IPS-NIHi11 (cell line): Measurements from ENCODE around the gene TIGD4.
A peak's percentile ranks its signal among the peaks of the same experiment; 100 is the strongest.
"Not testable (repeated sequence)": the region's sequence is repeated elsewhere in the genome, so short reads cannot be mapped to it uniquely, and the experiment has no call there.

Source experiments
- DNase-seq: peaks from one replicate; pipeline ENCODE4 v3.0.0; 2012; ENCODE audit warnings: mixed read lengths, low spot score

TIGD4 gene

DNA sequence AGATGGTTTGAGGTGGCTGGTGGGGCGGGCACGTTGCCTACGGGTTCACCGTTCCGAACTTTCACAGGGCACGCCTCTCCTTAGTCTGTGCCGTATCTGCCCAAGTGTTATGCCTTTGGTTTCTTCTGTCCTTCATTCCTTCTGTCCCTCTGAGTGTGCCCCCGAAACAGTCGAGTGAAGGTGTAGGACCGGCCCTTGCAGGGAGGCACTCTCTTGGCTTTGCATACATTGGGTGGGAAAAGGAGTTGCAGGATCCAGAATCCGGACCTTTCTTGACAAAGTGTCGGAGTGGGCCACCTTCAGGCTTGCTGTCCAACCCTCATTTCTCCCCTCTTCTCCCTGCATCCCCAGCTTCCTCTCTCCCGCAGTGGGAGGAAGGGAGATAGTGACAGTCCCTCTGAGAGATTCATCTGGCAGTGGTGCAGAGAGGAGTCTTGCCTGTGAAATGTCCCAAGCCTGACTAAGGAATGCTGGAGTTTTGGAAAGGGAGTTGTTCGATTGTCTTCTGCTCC is 793 bp upstream of the TIGD4 start:
- DNase-seq: peak; percentile 12

DNA sequence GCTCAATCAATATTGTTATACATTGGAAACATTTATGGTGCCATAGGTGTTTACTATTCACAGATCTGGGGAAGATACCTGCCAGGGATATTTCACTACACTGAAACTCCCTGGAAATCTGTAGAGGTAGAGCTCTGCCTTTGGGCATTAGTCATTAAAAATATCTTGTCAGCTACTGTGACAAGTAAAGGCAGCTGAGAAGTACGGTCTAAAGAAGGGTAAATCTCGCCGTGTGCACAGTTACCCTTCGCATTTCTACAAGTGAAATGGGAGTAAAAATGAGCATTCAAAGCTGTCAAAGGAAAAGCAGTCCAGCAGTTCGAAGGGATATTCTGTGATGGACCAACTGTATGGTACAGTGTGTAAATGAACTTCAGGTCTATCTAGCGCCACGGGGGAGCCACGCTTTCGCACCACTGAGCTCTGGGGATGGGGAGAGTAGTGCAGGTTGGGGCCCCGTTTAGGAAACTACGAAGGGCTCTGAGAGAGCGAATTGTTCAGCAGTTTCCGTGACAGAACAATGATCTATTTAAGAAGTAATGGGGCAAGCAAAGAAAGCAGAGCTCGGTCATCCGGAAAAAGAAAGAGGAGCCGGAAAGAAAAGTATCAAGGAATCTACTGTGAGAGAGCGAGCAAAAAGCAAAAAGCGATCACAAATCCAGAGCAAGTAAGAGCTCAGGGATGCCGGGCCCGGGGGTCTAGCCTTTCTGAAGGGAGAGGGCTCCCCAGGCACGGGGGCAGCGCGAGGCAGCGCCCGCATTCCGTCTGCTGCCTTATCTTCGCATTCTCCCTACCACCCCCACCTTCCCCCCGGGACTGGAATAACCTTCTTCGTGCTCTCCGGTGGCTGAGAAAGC is 646 bp downstream of the TIGD4 start:
- DNase-seq: peak; percentile 14

DNA sequence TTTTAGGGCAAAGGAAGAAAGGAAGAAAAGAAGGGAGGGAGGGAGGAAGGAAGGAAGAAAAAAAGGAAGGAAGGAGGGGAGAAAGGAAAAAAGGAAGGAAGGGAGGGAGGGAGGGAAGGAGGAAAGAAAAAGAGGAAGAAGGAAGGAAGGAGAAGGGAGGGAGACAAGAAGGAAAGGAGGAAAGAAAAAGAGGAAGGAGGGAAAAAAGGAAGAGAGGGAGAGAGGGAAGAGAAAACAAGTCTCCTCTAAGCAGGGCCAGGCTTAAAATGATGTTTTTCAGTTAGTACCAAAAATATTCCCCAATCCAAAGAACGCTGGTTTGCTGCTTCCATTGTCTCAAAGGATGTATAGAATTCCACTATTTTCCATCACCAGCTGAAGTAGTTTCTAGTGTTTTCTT is 2.0 kb downstream of the TIGD4 start:
- DNase-seq: no peak

DNA sequence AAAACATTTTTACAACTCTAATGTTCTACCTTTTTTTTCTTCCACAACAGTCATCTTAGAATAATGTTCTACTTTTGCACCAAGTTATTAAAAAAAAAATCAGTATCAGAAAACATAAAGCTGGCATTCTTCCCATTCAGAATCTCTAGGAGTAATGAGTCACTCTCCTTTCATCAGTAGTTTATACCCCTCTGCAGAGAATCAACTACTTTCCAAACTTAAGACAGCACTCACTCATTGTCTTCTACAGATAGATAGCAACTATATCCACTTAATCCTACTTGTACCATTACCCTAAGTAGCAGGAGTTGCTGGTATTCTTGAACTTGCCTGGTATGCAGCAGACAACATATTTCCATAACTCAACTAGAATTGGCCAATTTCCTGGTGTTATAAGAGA is 3.2 kb downstream of the TIGD4 start:
- no peak for DNase-seq

DNA sequence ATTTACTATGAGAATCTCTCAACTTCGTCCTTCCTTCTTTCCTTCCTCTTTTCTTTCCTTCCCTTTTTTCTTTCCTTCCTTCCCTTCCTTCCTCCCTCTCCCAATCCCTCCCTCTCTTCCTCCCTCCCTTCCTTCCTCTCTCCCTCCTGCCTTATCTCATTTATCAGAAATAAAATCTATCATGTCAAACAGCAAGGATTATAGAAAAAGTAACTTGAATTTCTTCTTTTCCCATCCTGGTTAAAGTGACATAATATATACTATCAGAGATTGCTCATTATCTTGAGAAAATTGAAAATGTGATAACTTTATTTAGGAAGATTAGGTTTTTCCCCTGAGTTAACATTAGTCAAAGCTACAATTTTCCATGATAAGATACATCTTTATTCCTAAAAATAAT is 5.6 kb downstream of the TIGD4 start:
- no peak for DNase-seq

DNA sequence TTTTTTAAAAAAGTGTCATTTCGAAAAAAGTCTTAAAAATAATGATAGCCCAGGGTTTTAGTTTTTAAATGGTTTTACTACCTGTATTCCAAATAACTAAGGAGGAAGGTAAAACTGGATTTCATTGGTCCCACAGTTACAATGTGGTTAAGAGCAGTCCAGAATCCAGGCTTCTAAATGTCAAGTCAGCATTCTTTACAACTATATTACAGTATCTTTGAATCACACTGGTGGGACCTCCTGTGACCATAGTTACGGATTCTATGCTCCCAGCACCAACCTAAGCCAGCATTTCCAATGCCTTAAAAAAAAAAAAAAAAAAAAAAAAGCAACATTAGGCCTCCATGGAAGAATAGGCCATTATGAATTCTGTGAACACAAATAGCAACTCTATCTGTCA is 6.2 kb downstream of the TIGD4 start:
- DNase-seq: no peak

DNA sequence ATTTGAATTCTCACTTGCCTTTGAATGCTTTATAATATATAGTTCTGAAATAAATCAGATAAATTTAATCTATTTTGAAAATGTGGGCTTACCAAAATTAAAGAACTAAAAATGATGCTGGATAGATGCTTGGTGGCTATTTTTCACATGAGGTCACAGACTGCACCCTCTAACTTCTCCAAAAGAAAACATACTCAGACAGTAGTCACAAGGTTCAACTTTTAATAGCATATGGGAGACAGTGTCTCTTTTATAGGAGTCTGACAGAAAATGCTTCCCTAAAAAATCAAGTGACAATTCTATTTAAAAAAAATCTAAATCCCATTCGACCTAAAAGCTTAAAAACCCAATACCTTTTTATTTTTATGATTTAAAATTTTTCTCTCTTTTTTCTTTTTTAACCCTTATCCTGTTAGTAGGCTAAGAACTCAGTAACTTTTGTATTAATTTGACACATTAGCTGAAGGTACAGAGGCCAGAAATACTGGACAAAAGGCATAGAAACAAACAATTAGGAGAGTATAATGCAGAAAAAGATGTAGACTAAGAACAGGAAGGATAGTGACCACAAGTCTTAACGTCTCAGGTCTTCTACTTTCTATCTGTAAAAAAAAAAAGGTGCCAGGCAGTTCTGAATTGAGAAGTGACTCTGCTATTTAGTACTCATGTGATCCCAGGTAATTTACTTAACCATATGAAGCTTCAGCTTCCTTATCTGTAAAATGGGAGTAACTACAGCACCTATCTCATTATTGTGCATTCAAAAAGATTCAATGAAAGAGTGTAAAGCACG is 7.6 kb downstream of the TIGD4 start:
- no peak for DNase-seq

DNA sequence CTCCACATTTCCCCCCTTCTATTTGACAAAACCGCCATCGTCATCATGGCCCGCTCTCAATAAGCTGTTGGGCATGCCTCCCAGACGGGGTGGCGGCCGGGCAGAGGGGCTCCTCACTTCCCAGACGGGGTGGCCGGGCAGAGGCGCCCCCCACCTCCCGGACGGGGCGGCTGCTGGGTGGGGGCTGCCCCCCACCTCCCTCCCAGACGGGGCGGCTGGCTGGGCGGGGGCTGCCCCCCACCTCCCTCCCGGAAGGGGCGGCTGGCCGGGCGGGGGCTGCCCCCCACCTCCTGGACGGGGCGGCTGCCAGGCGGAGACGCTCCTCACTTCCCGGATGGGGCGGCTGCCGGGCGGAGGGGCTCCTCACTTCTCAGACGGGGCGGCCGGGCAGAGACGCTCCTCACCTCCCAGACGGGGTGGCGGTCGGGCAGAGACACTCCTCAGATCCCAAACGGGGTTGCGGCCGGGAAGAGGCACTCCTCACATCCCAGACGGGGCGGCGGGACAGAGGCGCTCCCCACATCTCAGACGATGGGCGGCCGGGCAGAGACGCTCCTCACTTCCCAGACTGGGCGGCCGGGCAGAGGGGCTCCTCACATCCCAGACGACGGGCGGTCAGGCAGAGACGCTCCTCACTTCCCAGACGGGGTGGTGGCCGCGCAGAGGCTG is 14.3 kb downstream of the TIGD4 start:
- DNase-seq: not testable (repeated sequence)

DNA sequence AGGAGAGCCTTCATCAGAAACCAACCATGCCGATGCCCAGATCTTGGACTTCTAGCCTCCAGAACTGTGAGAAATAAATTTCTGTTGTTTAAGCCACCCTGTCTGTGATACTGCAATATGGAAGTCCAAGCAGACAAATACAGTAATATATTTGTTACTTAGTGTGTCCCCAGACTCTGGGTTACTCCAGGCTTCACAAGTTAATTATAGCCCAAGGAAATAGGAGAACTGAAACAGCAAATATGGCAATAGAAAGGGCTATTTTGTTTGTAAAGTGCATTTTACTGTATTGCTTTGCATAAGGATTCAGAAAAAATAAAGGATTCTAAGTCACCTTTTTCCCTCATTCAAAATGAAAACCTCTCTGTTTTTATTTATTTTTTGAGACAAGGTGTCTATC is 15.7 kb downstream of the TIGD4 start:
- DNase-seq: no peak

DNA sequence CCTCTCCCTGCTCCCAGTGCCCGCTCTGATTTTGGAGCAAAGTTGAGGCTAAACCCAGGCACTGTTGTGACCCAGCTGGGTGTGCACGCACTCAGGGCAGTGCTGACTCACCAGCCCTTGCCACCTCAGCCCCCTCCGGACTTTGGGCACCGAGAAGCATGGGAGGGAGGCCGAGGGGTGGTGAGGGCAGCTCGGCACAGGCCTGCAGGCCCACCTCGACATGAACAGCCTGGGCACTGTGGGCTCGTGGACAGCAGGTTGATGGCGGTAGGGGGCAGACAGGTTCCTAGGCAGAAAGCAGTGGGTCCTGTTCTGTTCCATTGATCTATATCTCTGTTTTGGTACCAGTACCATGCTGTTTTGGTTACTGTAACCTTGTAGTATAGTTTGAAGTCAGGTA is 30.9 kb downstream of the TIGD4 start:
- DNase-seq: no peak

DNA sequence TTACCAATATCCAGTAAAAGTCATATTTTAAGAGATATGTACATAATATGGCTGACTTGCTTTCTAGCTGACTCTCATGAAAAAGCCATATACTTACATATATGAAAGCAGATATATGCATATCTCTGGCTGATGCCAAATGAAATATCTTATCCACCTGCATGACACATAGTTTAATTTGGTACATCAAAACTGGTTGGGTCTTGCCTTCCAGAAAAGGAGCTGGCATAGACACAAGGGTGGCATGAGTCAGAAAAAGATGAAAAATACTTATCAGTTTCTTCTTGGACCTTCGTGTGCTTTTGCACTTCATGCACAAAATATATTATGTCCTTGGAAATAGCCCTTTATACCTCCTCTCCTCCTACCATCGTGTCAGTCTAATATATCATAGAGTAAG is 32.1 kb downstream of the TIGD4 start:
- DNase-seq: no peak

DNA sequence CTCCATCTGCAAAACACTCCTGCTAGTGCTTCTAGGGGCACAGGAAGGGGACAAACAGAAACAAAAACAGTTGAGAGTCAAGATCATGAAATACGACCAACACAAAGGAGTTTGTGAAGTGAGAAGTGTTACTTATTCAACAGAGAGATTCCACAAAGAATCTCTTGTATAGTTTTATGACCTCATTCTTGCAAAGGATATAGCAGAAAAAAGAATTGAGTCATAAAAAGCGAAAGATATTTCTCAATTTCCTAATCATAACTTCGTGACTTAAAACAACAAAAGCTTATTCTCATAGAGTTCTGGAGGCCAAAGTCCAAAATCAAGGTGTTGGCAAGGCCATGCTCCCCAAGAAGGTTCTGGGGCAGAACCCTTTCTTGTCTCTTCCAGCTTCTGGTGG is 40.7 kb downstream of the TIGD4 start:
- no peak for DNase-seq

DNA sequence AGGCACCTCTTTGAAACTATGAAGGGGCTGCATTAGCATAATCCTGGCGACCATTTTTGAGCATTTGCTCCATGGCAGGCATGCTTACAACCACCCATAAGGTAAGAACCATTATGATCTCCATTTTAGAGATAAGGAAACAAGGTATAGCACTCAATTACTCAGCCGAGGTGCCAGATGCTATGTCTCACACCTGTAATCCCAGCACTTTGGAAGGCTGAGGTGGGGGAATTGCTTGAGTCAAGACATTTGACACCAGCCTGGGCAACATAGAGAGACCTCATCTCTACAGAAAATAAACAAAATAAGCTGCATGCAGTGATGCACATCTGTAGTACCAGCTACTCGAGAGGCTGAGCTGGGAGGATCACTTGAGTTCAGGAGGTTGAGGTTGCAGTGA is 43.6 kb downstream of the TIGD4 start:
- DNase-seq: no peak

DNA sequence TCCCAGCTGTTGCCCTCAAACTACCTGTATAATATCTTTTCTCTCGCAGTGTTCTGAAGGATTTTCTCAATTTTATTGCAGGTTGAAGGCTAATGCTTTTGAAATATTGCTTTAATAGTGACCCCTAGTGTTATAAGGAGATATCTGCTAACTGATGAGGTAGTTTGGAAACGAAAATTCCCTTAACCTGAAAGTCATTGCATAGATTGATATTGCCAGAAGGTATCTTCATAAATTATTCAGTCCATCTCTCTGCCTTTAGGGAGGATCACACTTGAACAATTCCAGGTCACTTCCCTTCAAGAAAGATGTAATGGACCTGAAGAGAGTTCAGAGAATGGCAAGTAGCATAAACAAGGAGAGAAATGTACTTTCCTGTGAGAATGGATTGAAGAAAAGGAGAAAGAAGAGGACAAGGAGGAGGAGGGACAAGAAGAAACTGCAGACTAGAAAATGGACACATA is 44.1 kb downstream of the TIGD4 start:
- peak; percentile 42 for DNase-seq

DNA sequence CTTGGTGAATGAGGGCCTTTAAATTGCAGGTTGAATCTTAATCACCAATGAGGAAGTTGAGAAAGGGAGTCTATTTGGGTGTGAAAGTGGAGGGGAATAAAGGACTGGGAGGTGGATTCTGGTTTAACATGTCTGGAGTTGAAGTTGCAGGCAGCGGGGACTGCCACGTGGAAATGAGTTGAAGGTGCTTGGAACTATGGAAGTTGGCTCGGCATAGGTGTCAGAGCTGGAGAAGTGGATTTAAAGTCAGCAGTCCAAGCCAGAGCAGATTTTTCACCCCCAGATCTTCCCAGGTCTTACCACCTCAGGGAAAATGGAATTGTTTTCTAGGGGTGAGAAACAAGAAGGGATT is 44.9 kb downstream of the TIGD4 start:
- DNase-seq: no peak

DNA sequence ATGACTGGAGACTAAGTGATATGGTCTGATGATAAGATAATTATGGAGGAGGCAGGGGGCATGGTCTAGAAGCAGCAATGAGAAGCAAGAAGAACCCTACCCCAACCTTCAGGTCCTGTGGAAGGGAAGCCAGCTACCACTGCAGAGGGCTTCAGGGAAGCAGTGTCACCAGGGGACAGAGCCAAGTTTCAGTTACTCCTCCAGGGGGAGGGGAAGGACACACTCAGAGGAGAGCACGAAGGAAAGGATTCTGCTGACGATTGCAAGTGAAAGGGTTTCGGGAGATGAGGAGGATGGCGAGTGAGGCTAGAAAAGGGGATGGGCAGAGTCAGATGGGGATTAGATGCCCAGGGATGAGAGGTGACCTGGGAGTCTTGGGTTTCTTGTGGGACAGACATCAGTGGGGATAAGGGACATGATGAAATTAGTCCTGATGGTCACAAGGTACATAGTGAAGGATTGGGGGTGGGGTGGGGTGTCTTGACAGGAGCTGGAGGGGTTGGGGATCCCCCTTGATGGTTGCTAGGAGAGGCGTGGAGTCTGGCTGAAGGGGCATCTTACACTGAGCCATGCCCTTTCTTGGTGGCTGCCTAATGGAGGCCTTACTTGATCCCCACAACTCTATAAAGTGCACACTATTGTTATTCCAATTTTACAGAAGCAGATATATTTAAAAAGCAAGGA is 45.4 kb downstream of the TIGD4 start:
- DNase-seq: no peak

DNA sequence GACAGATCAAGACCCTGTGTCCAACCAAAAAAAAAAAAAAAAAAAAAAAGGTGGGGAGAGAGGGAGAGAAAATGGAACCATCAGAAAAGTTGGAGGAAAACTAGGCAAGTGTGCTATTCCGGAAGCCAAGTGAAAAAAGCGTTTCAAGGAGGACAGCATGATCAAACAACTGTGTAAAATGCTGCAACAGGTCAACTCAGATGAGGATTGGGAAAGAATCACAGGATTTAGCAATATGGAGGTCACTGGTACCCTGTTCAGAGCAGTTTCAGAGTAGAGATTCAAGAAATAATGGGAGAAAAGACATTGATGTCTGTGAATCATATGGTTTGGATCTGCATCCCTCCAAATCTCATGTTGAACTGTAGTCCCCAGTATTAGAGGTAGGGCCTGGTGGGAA is 47.5 kb downstream of the TIGD4 start:
- no peak for DNase-seq

DNA sequence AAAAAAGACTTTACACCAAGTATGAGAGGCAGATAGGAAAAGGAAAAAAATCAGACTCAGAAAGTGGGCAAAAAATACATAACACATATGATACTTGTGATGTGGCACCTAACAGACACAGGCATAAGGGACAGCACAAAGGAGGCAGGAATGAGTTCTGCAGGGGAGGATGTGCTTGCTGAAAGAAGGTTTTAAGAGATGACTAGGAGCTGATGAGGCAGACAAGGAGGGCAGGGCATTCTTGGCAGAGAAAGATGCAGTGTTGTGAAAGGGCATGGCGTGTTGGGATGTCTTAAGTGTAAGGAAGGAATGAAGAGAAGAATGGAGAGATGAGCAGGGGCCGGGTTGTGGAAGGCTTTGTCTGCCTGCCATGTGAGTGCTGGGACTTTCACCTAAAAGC is 50.1 kb downstream of the TIGD4 start:
- no peak for DNase-seq

DNA sequence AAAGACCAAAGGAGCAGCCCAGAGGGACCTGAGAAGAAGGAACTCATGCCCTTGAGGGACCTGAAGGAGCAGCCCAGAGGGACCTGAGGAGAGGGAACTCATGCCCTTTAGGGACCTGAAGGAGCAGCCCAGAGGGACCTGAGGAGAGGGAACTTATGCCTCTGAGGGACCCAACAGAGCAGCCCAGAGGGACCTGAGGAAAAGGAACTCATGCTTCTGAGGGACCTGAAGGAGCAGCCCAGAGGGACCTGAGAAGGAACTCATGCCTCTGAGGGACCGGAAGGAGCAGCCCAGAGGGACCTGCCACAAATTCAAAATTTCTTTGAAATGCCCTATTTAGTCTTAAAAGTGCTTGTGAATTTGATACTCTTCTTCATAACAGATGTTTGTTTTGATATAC is 51.2 kb downstream of the TIGD4 start:
- no peak for DNase-seq

DNA sequence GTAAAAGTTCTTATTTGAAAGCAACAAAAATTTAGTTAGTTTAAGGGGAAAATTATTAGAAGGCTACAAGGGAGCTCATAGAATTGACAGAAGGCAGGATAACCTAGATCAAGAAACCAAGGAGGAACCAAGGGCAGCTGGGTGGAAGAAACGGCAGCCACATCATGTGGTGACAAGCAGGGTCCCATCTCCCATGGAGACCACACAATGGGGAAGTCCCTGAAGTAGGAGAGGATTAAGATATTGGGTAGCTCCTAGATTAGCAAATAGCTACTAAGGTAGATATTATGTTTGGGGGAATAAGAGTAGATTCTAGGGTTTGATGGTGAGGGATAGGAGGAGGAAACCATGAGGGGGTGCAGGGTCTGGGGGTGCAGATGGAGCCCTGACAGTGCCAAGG is 51.7 kb downstream of the TIGD4 start:
- no peak for DNase-seq

DNA sequence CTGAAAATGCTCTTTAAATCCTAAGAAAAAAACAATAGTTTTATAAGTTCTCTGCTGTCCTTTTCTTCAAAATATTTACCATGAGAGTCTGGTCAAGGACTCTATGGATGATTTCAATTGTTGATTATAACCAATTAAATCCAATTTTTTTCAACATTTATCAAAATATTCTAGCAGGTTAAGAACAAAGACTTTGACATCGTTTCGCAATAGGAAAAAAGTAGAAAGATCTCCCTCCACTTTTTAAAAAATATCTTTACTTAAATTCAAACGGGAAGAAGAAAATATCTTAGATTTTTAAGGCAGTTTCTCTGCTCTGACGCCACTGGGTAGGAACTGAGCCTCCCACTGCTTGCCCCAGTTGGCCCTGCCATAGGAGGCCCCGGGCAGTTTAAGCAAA is 55.0 kb downstream of the TIGD4 start:
- DNase-seq: no peak

DNA sequence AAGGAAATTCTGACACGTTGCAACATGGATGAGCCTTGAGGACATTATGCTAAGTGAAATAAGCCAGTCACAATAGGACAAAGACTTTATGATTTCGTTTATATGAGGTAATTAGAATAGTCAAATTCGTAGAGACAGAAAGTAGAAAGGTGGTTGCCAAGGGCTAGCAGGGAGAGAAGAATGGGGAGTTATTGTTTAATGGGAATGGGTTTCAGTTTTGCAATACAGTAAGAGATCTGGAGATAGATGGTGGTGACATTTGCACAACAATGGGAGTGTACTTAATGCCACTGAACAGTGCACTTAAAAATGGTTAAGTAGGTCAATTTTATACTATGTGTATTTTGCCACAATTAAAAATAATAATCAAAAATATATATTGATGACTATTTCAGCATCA is 56.3 kb downstream of the TIGD4 start:
- no peak for DNase-seq
